SK-N-SH (cell line): ENCODE data around the gene ABI1. TPM values are rescaled to one million over a fixed set of nuclear protein-coding genes. Genes with fewer than 3 reads are reported as not detected.

ENCODE experiments used
- CTCF ChIA-PET: fragments of 300-600, 350-600 bp; formaldehyde crosslinking; extraction: SDS; loops from one replicate; lab custom pipeline; 2021; lab: Yijun Ruan, JAX
- POLR2A ChIA-PET: fragments of 350-600 bp; sonication (Branson Sonifier 250); formaldehyde crosslinking; extraction: SDS; loops from one replicate; lab custom pipeline; 2020; ENCODE audit warnings: antibody characterized with exemption, inconsistent platforms; lab: Yijun Ruan, JAX
- DNase-seq: peaks from one replicate; pipeline ENCODE4 v3.0.0; 2012
- H2AFZ ChIP-seq: fragments of 200-600 bp; sonication (generic); 2 replicates; pipeline ENCODE4 v1.8.1; 2016; ENCODE audit warnings: antibody characterized with exemption, mild to moderate bottlenecking, low read depth
- H3F3A ChIP-seq: fragments of 200-600 bp; sonication (generic); replicated peaks from 2 replicates; pipeline ENCODE3; 2016; ENCODE audit warnings: antibody characterized with exemption, mild to moderate bottlenecking; ENCODE audit not compliant: insufficient read depth
- H3K27ac ChIP-seq, 2 experiments: fragments of 200-500 bp in 1 of 2; fragments of 200-600 bp in 1 of 2; sonication (Bioruptor generic) in 1 of 2; sonication (generic), shearing (Covaris generic) in 1 of 2; 2 replicates each; pipeline versions ENCODE4 v1.5.1 to v1.6.1; 2014 to 2016; ENCODE audit warnings: low read depth in 2 of 2, inconsistent platforms in 1 of 2, low read length in 1 of 2, mild to moderate bottlenecking in 1 of 2, mixed read lengths in 1 of 2
- H3K27me3 ChIP-seq: fragments of 200-600 bp; sonication (generic), shearing (Covaris generic); 2 replicates; pipeline ENCODE4 v1.6.1; 2016; ENCODE audit warnings: mixed run types; ENCODE audit not compliant: insufficient read depth
- H3K36me3 ChIP-seq, 2 experiments: fragments of 200-500 bp in 1 of 2; fragments of 200-600 bp in 1 of 2; sonication (Bioruptor generic) in 1 of 2; sonication (generic) in 1 of 2; replicated peaks in 1 of 2; 2 replicates each; pipeline versions ENCODE3 to v1.5.1; 2014 to 2016; ENCODE audit warnings: low read length in 1 of 2, mild to moderate bottlenecking in 1 of 2; ENCODE audit not compliant: insufficient read depth in 2 of 2, control insufficient read depth in 1 of 2
- H3K4me1 ChIP-seq, 2 experiments: fragments of 200-500 bp in 1 of 2; fragments of 200-600 bp in 1 of 2; sonication (Bioruptor generic) in 1 of 2; sonication (generic), shearing (Covaris generic) in 1 of 2; 2 replicates each; pipeline versions ENCODE4 v1.5.1 to v1.6.1; 2014 to 2016; ENCODE audit warnings: low read depth in 1 of 2, low read length in 1 of 2, mixed run types in 1 of 2; ENCODE audit not compliant: insufficient read depth in 2 of 2, control insufficient read depth in 1 of 2
- H3K4me2 ChIP-seq: fragments of 200-600 bp; sonication (generic), shearing (Covaris generic); 2 replicates; pipeline ENCODE4 v1.6.1; 2017; ENCODE audit warnings: mixed run types
- H3K4me3 ChIP-seq, 2 experiments: fragments of 200-500 bp in 1 of 2; fragments of 200-600 bp in 1 of 2; sonication (Bioruptor generic) in 1 of 2; sonication (generic), shearing (Covaris generic) in 1 of 2; 2 replicates each; pipeline versions ENCODE4 v1.5.1 to v1.8.1; 2014 to 2016; ENCODE audit warnings: low read depth in 2 of 2, inconsistent platforms in 1 of 2, low read length in 1 of 2, mild to moderate bottlenecking in 1 of 2, mixed read lengths in 1 of 2, moderate library complexity in 1 of 2
- H3K79me2 ChIP-seq: fragments of 200-600 bp; sonication (generic); 2 replicates; pipeline ENCODE4 v1.8.1; 2017; ENCODE audit warnings: mild to moderate bottlenecking; ENCODE audit not compliant: insufficient read depth
- H3K9ac ChIP-seq: fragments of 200-600 bp; sonication (generic); 2 replicates; pipeline ENCODE4 v1.6.1; 2017; ENCODE audit warnings: mixed run types
- H3K9me2 ChIP-seq: fragments of 200-600 bp; sonication (generic); 2 replicates; pipeline ENCODE4 v1.6.1; 2017; ENCODE audit warnings: mixed run types
- H3K9me3 ChIP-seq: fragments of 200-600 bp; sonication (generic); 2 replicates; pipeline ENCODE4 v1.6.1; 2017; ENCODE audit warnings: mixed run types, mild to moderate bottlenecking, moderate library complexity
- H4K20me1 ChIP-seq: fragments of 200-600 bp; sonication (generic); 2 replicates; pipeline ENCODE4 v1.6.1; 2017; ENCODE audit warnings: mild to moderate bottlenecking, mixed run types; ENCODE audit not compliant: insufficient read depth
- CHD2 ChIP-seq: fragments of 150-350 bp; IDR thresholded peaks from 2 replicates; pipeline ENCODE4 v1.6.1; 2018; ENCODE audit warnings: low read length; ENCODE audit not compliant: partially characterized antibody
- CTCF ChIP-seq: fragments of 200-600 bp; sonication (generic); IDR thresholded peaks from 2 replicates; pipeline ENCODE4 v1.6.1; 2017; ENCODE audit warnings: antibody characterized with exemption, mild to moderate bottlenecking, moderate library complexity
- ELF1 ChIP-seq: IDR thresholded peaks from 2 replicates; pipeline ENCODE4 v1.4.0; 2012
- FOXJ3 ChIP-seq: sonication (generic); formaldehyde crosslinking; IDR thresholded peaks from 2 replicates; pipeline ENCODE4 v1.5.1; 2020; ENCODE audit warnings: mild to moderate bottlenecking, missing genetic modification reagents
- GABPA ChIP-seq: IDR thresholded peaks from 2 replicates; pipeline ENCODE4 v1.4.0; 2012; ENCODE audit warnings: low read depth, mild to moderate bottlenecking
- IRF3 ChIP-seq: fragments of 150-350 bp; IDR thresholded peaks from 2 replicates; pipeline ENCODE4 v1.6.1; 2016; ENCODE audit warnings: mild to moderate bottlenecking, low read depth, low read length
- JUND ChIP-seq: IDR thresholded peaks from 2 replicates; pipeline ENCODE4 v1.4.0; 2012
- MAX ChIP-seq: IDR thresholded peaks from 2 replicates; pipeline ENCODE4 v1.4.0; 2012; ENCODE audit warnings: low read depth
- NFIC ChIP-seq: IDR thresholded peaks from 2 replicates; pipeline ENCODE4 v1.4.0; 2012; ENCODE audit warnings: borderline replicate concordance
- POLR2AphosphoS5 ChIP-seq: IDR thresholded peaks from 2 replicates; pipeline ENCODE4 v1.6.1; 2012; ENCODE audit warnings: low read depth, low read length
- RAD21 ChIP-seq: IDR thresholded peaks from 2 replicates; pipeline ENCODE4 v1.6.1; 2012; ENCODE audit warnings: mild to moderate bottlenecking, low read length
- RCOR1 ChIP-seq: fragments of 150-350 bp; IDR thresholded peaks from 2 replicates; pipeline ENCODE4 v1.6.1; 2017; ENCODE audit warnings: antibody characterized with exemption, low read length
- REST ChIP-seq: IDR thresholded peaks from 2 replicates; pipeline ENCODE4 v1.6.1; 2012; ENCODE audit warnings: mild to moderate bottlenecking, low read depth, low read length, moderate library complexity
- SIN3A ChIP-seq: IDR thresholded peaks from 2 replicates; pipeline ENCODE4 v1.6.1; 2012; ENCODE audit warnings: low read depth, mild to moderate bottlenecking, low read length, moderate library complexity, borderline replicate concordance
- SMC3 ChIP-seq: IDR thresholded peaks from 2 replicates; pipeline ENCODE4 v1.6.1; 2012; ENCODE audit warnings: low read depth, low read length, improper control_type of control experiment
- TAF1 ChIP-seq: IDR thresholded peaks from 2 replicates; pipeline ENCODE4 v1.6.1; 2012; ENCODE audit warnings: low read depth, mild to moderate bottlenecking, low read length, moderate library complexity, borderline replicate concordance
- TEAD4 ChIP-seq: IDR thresholded peaks from 2 replicates; pipeline ENCODE4 v1.4.0; 2012; ENCODE audit warnings: mild to moderate bottlenecking, borderline replicate concordance; ENCODE audit not compliant: insufficient read depth
- USF1 ChIP-seq: IDR thresholded peaks from 2 replicates; pipeline ENCODE4 v1.4.0; 2012; ENCODE audit warnings: low read depth, borderline replicate concordance
- YY1 ChIP-seq: IDR thresholded peaks from 2 replicates; pipeline ENCODE4 v1.4.0; 2012; ENCODE audit warnings: low read depth, mild to moderate bottlenecking
- WGBS: methylation state at CpG from one replicate; pipeline ENCODE4 v1.1.6; 2017; ENCODE audit warnings: low lambda C conversion rate; 5-methylcytosine and 5-hydroxymethylcytosine counted together
- polyA plus RNA-seq, 3 experiments: library from polyadenylated mRNA; depleted of rRNA; stranded (reverse); fragments of >200 nt; gene quantifications; 2 replicates each; pipeline ENCODE4 v1.2.3, GENCODE V29; 2012

The ABI1 gene
- polyA plus RNA-seq, 1 of the 3 experiments (the other 2 are of a cell fraction), result 36.7 TPM

- H3K9me3 ChIP-seq, result no peaks in the 10 kb centered on the region; the same call in 1 of the 2 replicates
- H3K4me2 ChIP-seq, result no peak overlapping the region
- no peak overlapping the region for H3K27ac ChIP-seq
- H3K9ac ChIP-seq, result no peak overlapping the region
- no peak overlapping the region for H3K4me3 ChIP-seq
- H3F3A ChIP-seq, result peaks cover 6% of the 10 kb centered on the region
- TF ChIP-seq SMC3 (no peak), REST (no peak), MAX (no peak), USF1 (no peak), POLR2AphosphoS5 (no peak), CHD2 (no peak), TAF1 (no peak), ELF1 (no peak), NFIC (no peak), JUND (no peak), RCOR1 (no peak), RAD21 (no peak), SIN3A (no peak), FOXJ3 (CRISPR knock-in tag) (no peak), TEAD4 (no peak), YY1 (no peak), IRF3 (no peak), GABPA (no peak), CTCF (no peak)
- H3K79me2 ChIP-seq, result peaks cover 98% of the 10 kb centered on the region
- H3K36me3 ChIP-seq, result peaks cover 0 to 4% of the 10 kb centered on the region in 2 experiments
- H3K9me2 ChIP-seq, result no peaks in the 10 kb centered on the region
- 86% methylated on average over 4 of the region's 4 CpGs for WGBS
- POLR2A ChIA-PET, result no interaction called here
- H2AFZ ChIP-seq, result no peak overlapping the region
- CTCF ChIA-PET, result no interaction called here
- no peaks in the 10 kb centered on the region for H3K4me1 ChIP-seq
- H3K27me3 ChIP-seq, result no peaks in the 10 kb centered on the region
- H4K20me1 ChIP-seq, result peaks cover 48% of the 10 kb centered on the region
- no peak for DNase-seq
Measured at GRCh38 chr10:26799342-26799741, 61.4 kb downstream of the ABI1 start.
